HT-29 (cell line): ENCODE data around the gene ADH5. TPM values are rescaled to one million over a fixed set of nuclear protein-coding genes. Genes with fewer than 3 reads are reported as not detected.
"Not testable (repeated sequence)": the region's sequence is repeated elsewhere in the genome, so short reads cannot be mapped to it uniquely, and the experiment has no call there.

ENCODE experiments used
- DNase-seq: peaks from one replicate; pipeline ENCODE4 v3.0.0-alpha.2; 2015; ENCODE audit warnings: low spot score
- total RNA-seq: library from RNA; depleted of rRNA; stranded (reverse); fragments of >200 nt; shearing (Covaris generic); gene quantifications from 2 replicates; pipeline ENCODE4 v1.2.3, GENCODE V29; 2014

ADH5 gene
- total RNA-seq, 1 experiment from 2014 or later: 85.5 TPM

DNA sequence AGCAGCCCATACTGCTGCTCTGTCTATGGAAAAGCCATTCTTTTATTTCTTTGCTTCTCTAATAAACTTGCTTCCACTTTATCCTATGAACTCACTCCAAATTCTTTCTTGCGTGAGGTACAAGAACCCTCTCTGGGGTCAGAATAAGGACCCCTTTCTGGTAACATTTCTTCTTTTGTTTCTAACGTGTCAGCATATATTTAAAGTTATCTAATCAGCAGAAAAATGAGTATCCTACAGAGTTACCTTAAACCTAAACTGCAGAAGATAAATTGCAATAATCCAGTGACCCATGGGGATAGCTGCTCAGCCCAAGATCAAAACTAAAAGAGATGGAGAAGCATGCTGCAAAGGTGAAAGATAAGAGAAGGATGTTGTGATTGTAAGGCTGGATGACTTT lies 4.0 kb downstream of the ADH5 start:
- no peak for DNase-seq

DNA sequence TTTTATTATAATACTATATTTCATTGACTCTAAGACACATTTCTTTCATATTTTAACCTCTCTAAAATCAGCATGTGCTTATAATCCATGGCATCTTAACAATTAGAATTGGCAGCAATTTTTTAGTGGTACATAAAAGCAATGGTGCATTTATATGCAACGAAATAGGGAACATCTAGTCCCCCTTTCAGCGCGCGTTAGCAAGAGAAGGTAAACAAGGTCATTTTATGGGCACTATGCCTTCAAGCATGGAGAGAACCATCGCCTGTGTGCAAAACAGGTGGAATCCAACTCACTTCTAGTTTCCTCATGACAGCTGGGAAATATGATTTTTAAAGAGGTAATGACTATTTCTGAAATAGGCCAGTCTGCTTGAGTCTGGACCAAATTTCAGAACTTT lies 6.4 kb downstream of the ADH5 start:
- DNase-seq: no peak

DNA sequence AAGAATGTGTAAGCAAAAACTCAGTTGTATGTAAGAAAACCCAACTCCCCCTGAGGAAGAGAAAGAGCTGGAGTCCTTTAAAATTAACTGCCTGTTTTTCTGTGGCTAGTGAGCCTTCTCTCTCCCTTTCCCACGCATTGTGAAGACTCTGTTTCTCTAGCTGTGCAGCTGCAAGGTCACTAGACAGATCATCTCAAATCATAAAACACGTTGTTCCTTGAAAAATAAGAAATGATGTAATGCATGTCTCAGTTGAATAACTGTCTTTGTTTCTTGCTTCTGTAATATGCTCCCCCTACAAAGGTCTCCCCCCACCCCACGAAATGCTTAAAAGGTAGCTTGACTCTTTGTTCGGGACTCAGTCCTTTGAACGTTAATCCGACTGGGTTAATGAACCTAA lies 7.7 kb downstream of the ADH5 start:
- DNase-seq: not testable (repeated sequence)

DNA sequence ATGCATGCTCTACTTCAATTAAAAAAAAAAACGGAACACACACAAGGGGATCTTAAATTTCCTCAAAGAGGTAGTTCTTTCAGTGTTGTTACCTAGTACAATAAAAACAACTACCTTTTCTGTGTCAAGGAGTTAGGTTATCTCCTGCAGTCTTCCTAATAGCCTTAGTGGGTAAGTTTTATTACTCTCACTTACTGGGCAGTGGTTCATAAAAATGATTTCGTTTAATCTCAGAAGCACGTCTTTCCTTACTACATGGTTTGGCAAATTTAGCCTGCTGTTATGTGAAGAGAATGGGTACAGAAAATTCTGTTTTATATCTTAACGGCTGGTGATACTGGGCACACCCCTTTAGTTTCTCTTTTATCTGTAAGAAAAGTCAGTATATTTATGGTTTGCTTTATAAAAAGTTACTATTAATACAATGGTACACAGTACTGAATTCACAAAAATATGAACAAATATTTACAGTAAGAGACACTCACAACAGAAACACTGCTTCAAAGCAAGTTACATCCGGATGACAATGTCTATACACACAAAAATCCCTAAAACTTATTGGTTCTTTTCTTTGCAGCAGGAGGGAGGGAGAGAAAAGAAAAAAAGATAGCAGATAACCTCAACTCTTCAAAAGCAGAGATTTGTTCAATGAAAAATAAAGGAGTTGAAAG lies 8.8 kb downstream of the ADH5 start:
- DNase-seq: no peak

DNA sequence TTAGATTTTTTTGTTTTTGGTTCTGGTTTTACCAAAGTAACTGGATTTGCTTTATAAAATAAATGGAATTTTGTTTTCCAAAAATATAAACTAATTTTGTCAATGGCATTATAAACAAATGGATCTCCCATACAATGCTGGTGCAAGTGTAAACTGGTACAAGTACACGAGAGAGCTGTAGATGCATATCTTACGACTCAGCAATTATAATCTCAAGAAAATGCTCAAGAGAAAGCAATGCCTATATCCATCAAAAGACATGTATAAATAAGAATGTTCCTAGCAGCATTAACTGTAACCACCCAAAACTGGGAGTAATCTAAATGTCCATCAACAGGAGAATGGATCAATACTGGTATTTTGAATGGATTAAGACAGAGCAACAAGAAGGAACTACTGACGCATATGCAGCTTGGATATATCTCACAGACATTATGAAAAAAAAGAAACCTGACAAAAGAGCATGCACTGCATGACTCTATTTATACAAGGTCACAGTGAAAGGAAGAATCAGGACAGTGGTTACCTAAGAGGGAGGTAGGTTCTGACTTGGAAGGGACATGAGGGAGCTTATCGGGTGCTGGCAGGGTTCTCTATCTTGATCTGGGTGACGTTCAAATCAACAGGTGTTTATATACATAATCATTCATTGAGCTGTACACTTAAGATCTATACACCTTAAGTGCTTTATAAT lies 9.5 kb downstream of the ADH5 start:
- DNase-seq: no peak

DNA sequence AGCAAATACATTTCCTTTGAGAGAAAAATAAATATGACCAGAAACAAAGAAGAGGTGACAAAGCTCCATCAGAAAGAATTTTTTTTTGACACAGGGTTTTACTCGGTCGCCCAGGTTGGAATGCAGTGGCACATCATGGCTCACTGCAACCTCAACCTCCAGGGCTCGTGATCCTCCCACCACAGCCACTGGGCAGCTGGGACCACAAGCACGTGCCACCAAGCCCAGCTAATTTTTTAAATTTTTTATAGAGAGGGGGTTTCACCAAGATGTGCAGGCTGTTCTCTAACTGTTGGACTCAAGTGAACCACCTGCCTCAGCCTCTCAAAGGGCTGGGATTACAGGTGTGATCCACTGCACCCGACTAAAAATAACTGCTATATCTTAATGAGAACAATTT lies 10.3 kb downstream of the ADH5 start:
- DNase-seq: no peak

DNA sequence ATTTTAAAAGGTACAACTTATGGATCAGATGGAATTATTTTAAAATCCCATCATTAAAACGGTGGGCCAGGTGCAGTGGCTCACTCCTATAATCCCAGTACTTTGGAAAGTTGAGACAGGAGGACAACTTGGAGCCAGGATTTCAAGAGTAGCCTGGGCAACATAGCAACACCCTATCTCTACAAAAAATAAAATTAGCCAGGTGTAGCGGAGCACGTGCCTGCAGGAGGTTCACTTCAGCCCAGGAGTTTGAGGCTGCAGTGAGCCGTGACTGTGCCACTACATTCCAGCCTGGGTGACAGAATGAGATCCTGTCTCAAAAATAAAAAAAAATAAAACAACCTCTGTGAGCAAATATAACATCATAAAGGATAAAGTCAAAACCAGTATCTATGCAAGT lies 11.4 kb downstream of the ADH5 start:
- no peak for DNase-seq

DNA sequence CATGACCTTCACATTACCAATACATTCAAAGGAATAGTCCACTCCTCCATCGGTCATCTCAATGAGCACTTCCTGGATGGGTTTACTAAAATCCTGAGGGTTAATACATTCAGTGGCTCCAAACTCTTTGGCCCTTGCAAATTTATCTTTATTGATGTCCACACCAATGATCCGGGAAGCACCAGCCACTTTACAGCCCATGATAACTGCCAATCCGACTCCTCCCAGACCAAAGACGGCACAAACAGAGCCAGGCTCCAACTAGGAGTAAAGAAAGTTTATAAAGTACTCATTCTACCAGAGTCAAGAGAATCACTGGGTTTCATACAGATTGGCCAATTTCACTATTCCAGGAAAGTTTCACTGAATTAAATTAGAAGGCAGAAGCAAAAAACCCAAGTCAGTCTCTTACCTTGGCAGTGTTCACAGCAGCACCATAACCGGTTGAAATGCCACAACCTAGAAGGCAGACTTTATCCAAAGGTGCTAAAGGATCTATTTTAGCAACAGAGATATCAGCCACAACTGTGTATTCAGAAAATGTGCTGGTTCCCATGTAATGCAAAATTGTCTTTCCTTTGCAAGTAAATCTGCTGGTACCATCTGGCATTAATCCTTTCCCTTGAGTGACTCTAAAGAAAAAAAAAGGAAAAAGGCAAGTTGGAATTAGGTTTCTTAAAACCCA lies 12.2 kb downstream of the ADH5 start:
- DNase-seq: no peak

DNA sequence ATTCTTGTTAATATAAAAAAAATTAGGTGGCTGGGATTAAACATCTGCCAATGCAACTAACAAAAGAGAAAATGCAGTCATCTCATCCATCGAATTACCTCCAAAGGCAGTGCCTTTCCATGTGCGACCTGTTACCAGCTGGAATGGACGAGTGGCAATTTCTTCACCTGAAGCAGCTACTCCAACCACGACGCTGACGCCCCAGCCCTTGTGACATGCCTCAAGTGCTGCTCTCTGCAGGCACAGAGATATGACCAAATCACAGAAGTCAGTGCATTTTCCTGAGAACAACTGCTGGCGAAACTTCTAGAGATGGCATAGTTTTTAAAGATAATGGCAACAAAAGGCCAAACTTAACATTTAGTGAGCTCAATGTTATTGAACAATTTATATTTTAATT lies 13.8 kb downstream of the ADH5 start:
- DNase-seq: no peak

DNA sequence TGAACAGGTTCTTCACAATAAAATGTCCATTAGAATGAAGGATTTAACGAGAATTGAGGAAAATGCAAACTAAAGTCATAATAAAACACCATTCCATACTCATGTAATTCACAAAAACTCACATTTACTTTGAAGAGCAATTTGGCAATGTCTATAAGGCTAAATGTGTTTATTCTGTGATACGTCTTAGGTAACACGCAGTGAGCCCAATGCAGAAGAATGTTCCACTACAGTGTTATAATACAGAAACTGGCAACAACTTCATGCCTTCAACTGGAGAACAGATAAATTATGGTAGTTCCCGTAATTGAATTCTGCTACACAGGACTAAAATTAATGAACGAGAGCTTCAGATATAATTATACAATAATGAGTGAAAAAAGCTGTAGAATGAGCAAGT lies 17.4 kb downstream of the ADH5 start:
- DNase-seq: no peak

DNA sequence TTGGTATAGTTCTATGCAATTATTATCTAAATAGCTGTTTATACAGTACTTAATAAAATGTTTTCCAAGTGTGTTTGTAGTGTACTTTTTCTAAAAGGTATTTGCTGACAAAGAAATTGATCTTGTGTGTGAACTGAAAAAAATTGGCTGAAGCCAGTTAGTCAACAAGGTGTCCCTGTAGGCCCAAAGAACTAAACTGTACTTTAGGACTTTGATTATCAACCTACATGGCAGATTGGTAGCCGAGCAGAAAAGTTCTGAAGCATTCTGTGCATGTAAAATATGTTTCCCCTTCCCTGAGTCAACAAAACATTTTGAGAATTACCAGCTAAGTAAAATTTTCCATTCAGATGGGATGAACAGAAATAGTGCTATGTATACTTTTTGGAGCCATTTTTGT lies 21.0 kb downstream of the ADH5 start:
- DNase-seq: no peak

DNA sequence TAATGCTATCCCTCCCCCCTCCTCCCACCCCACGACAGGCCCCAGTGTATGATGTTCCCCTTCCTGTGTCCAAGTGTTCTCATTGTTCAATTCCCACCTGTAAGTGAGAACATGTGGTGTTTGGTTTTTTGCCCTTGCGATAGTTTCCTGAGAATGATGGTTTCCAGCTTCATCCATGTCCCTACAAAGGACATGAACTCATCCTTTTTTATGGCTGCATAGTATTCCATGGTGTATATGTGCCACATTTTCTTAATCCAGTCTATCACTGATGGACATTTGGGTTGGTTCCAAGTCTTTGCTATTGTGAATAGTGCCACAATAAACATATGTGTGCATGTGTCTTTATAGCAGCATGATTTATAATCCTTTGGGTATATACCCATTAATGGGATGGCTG lies 23.1 kb downstream of the ADH5 start:
- not testable (repeated sequence) for DNase-seq

DNA sequence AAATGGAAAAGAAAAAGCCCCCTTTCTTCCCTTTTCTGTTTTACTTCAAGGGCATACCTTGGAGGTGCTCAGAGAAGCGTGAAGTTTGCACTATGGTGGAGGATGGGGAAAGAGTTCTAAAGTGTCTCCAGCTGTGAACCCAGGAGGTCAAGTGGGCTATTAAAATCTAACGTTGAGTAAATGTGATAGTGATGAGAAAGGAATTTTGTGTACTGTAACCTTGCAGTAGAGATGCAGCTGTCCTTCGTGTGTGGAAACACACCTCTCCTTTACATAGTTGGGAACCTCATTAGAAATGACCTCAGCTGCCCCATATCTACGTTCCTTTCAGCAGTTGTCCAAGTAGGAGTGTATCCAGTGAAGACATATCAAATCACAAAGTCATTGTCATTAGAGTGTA lies 26.5 kb downstream of the ADH5 start:
- DNase-seq: no peak

DNA sequence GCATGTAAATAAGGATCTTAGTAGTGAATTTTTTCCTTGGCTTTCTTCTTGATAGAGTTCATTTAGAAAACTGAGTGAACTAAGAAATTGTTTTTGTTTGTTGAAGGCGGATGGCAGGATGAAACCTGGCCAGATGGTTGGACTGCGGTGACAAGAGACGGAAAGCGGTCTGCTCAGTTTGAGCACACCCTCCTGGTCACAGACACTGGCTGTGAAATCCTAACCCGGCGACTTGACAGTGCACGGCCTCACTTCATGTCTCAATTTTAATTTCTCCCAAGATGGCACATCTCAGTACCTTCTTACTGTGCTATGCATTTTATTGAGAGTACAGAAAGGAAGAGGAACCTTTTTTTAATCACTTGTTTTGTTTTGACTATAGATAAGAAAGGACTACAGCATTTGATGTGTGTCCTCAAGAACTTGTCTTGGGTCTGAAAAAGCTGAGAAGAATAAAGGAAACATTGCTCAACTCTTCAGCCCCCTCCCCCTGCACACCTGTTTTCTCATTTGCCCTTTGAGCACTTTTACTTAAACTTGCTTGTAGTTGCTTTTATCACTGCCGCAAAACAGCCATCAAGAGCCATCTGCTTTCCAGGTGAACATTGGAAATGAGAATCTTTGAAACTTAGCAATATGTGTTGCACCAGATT lies 27.4 kb downstream of the ADH5 start:
- no peak for DNase-seq

DNA sequence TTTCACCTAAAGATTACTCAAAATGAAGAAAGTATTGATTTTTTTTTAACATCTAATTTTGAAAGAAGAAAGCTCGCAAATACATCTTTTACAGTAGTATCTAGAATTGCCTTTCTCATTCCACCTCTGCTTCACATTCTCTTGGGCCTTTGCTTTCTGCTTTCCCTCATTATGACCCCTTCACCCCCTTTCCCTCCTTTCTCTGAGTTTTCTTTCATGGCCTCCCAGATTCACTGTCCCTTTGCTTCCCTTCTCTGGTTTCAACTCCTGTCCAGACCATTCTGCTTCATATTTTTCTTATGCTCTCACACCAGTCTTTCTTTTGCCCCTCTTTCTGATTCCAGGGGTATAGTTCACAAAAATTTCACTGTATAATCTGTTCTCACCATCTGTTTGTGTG lies 29.0 kb downstream of the ADH5 start:
- no peak for DNase-seq

DNA sequence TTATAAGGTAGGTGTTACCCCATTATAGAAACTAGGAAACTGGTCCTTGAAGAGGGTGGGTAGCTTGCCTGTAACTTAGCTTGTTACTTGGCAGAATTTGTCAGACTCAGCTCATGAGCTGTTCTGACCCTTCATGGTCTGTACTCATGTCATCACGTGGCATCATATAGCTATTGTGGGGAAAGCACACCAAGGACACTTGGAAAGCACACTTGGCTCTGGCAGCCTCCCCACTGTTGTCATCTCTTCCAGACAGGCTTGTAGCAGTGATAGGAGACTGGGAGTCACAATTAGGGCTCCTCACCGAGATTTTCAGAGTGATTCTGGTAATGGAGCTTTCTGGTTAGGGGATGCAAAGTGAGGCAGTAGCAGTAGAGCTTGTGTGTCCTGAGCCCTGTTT lies 30.4 kb downstream of the ADH5 start:
- no peak for DNase-seq

DNA sequence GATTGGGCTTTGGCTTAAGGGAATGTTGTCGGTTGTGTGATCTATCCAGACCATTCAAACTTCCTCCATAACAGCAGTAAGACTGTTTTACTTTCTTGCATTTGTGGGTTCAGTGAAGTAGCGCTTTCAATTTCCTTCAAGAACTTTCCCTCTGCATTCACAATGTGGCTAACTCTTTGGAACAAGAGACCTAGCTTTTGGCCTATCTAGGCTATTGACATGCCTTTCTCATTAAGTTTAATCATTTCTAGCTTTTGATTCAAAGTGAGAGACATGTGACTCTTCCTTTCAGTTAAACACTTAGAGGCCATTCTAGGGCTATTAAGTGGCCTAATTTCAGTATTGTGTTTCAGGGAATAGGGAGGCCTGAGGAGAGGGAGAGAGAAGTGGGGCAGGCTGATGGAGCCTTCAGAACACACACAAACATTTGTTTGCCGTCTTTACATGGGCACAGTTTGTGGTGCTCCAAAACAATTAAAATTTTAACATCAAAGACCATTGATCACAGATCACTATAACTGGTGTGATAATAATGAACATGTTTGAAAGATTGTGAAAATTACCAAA lies 34.1 kb downstream of the ADH5 start:
- DNase-seq: no peak

DNA sequence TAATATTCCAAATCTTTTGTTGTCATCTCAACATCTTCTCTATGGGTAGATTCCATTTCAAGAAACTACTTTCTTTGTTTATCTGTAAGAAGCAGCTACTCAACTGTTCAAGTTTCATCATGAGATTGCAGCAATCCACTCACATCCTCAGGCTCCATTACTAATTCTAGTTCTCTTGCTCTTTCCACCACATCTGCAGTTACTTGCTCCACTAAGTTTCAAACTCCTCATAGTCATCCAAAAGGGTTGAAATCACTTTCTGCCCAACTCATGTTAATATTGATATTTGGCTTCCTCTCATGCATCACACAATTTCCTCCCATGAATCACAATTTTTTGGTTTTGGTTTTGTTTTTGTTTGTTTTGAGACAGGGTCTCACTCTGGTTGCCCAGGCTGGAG lies 35.7 kb downstream of the ADH5 start:
- no peak for DNase-seq

DNA sequence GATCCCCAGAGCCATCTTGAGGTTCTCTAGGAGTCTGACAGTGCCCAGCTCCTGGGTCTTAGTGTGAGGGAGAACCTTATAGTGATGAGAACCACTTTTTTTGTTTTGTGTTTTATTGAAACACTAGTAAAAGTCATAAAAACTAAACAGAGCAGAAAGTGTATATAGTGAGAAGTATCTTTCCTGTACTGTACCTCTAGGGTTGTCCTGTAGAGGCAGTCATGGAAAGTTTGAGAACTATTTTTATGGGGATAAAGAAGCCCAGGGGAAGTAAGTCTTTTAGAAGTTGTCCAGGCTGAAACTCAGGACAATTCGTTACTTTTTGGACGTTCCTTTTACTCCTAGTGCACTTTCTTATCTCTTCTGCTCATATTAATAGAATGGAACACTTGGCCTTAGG lies 40.9 kb downstream of the ADH5 start:
- DNase-seq: no peak

DNA sequence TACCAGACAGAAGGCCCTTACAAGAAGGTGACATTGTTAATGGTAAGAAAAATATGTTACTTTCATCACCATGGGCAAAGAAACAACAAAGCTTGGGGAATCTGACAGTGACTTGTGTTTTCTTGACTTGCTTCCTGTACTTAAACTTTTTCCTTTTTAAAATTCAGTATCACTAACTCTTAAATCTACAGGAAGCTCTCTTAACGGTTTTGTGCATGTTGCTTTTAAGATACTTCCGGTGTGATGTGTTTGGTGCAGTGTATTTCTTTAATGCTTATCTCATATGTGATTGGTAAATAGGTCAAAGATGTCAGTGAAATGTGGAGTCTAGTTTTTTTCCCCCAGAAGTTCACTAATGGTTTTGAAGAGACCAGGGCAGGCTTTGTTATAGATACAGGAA lies 45.2 kb downstream of the ADH5 start:
- no peak for DNase-seq

DNA sequence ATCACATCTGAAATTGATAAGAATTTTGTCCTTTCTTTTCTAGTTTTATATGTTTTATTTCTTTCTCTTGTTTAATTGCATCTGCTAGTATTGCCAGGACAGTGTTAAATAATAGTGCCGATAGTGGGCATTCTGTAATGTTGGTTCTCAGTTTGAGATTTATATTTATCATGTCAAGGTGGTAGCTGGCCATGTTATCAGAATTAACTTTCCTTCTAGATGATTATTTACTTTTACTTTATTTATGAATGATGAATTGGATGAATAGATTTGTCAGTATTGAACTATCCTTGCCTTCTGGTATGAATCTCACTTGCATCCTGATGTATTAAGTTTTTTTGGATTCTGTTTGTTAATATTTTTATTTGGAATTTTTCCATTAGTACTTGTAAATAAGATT lies 50.4 kb downstream of the ADH5 start:
- DNase-seq: no peak

DNA sequence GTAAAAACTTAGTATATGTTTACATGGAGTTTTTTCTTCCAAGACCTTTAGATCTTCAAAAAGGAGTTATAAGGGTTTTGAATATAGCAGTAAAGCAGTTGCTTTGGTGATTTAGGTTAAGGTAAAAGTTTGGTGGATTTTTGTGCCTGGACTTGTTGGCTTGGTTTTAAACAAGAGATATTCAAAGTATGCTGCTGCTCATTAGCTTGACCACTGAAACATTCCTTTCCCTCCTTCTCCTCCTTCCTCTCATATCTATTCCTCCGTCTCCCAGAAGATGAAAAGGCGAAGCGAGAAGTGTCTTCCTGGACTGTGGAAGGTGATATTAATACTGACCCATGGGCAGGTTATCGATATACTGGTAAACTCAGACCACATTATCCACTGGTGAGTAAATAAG lies 54.6 kb downstream of the ADH5 start:
- no peak for DNase-seq
